Caco-2 (cell line): ENCODE measurements around the gene KRTAP9-2. TPM values are rescaled to one million over a fixed set of nuclear protein-coding genes. Genes with fewer than 3 reads are reported as not detected.

Experiments
- BruUV-seq: library from RNA; stranded (reverse); fragments of 400-500 nt; replicated peaks from 2 replicates; lab custom pipeline; 2021; lab: Mats Ljungman, UMichigan
- CTCF ChIA-PET: fragments of 300-600 bp; sonication (Branson Sonifier 250); formaldehyde crosslinking; loops from one replicate; lab custom pipeline; 2022; ENCODE audit warnings: antibody characterized with exemption; lab: Charles Lee
- POLR2A ChIA-PET: fragments of 300-600 bp; sonication (Branson Sonifier 250); formaldehyde crosslinking; loops from one replicate; lab custom pipeline; 2022; ENCODE audit warnings: antibody characterized with exemption; lab: Charles Lee
- DNase-seq, 2 experiments: peaks; one replicate each; pipeline versions ENCODE4 v3.0.0 to v3.0.0-alpha.2; 2020 to 2022
- H3K27me3 ChIP-seq: replicated peaks from 2 replicates; pipeline ENCODE4 v1.6.0; 2011; ENCODE audit warnings: low read length; ENCODE audit not compliant: control insufficient read depth, insufficient read depth
- H3K36me3 ChIP-seq: 2 replicates; pipeline ENCODE4 v1.5.1; 2011; ENCODE audit warnings: low read length; ENCODE audit not compliant: control insufficient read depth, insufficient read depth
- H3K4me1 ChIP-seq: fragments of 250-450 bp; sonication (Bioruptor Pico); 2 replicates; pipeline ENCODE4 v1.5.1; 2020; ENCODE audit warnings: mild to moderate bottlenecking
- H3K4me3 ChIP-seq: 2 replicates; pipeline ENCODE4 v1.5.1; 2011; ENCODE audit warnings: low read depth, mild to moderate bottlenecking, control low read depth, low read length
- H3K9me3 ChIP-seq: fragments of 250-450 bp; sonication (Bioruptor Pico); 2 replicates; pipeline ENCODE4 v1.5.1; 2020; ENCODE audit warnings: mild to moderate bottlenecking, moderate library complexity
- H3K27ac Mint-ChIP-seq: one replicate; pipeline ENCODE4 v1.8.0; 2022; ENCODE audit warnings: mixed read lengths; ENCODE audit not compliant: unreplicated experiment
- H3K27me3 Mint-ChIP-seq: one replicate; pipeline ENCODE4 v1.8.0; 2022; ENCODE audit warnings: mixed read lengths; ENCODE audit not compliant: insufficient read depth, unreplicated experiment
- H3K36me3 Mint-ChIP-seq: one replicate; pipeline ENCODE4 v1.8.0; 2022; ENCODE audit warnings: mild to moderate bottlenecking, mixed read lengths; ENCODE audit not compliant: insufficient read depth, unreplicated experiment
- H3K4me1 Mint-ChIP-seq: one replicate; pipeline ENCODE4 v1.8.0; 2022; ENCODE audit warnings: low read depth, mixed read lengths; ENCODE audit not compliant: unreplicated experiment
- H3K4me3 Mint-ChIP-seq: one replicate; pipeline ENCODE4 v1.8.0; 2022; ENCODE audit warnings: mild to moderate bottlenecking, moderate library complexity, mixed read lengths; ENCODE audit not compliant: unreplicated experiment
- H3K9me3 Mint-ChIP-seq: one replicate; pipeline ENCODE4 v1.8.0; 2022; ENCODE audit warnings: mixed read lengths; ENCODE audit not compliant: unreplicated experiment
- CTCF ChIP-seq, 2 experiments: fragments of 200-600 bp in 1 of 2; IDR thresholded peaks; 1 replicate in 1 of 2; 2 replicates in 1 of 2; pipeline versions ENCODE4 v1.5.1 to v1.8.0; 2011 to 2022; ENCODE audit warnings: antibody characterized with exemption in 1 of 2, control low read depth in 1 of 2, inconsistent platforms in 1 of 2, low read depth in 1 of 2, low read length in 1 of 2, mild to moderate bottlenecking in 1 of 2, moderate library complexity in 1 of 2; ENCODE audit not compliant: insufficient read depth in 1 of 2, severe bottlenecking in 1 of 2, unreplicated experiment in 1 of 2
- intact Hi-C: fragments of 100-400 bp; cut with micrococcal nuclease; formaldehyde crosslinking; loops from one replicate; pipeline ENCODE4 v1.10.0; 2022; ENCODE audit not compliant: unreplicated experiment
- total RNA-seq: library from RNA; stranded (reverse); gene quantifications from 2 replicates; pipeline ENCODE4 v1.2.3, GENCODE V29; 2022

The KRTAP9-2 gene
- total RNA-seq, 1 experiment from 2014 or later: not detected

GRCh38 chr17:41256291-41256685, 29.8 kb downstream of the KRTAP9-2 start:
- H3K9me3 Mint-ChIP-seq: no peaks in the 10 kb centered on the region
- Histone ChIP-seq H3K4me1 (no peaks in the 10 kb centered on the region), H3K27me3 (no peaks in the 10 kb centered on the region; the same call in 1 of the 2 replicates), H3K9me3 (no peaks in the 10 kb centered on the region), H3K4me3 (no peak overlapping the region), H3K36me3 (no peaks in the 10 kb centered on the region)
- CTCF ChIA-PET: no interaction called here
- peaks cover 6% of the 10 kb centered on the region for H3K4me1 Mint-ChIP-seq
- POLR2A ChIA-PET: no interaction called here
- intact Hi-C loops: no loop called here
- peaks cover 7% of the 10 kb centered on the region for H3K27me3 Mint-ChIP-seq
- no peaks in the 10 kb centered on the region for H3K36me3 Mint-ChIP-seq
- TF ChIP-seq CTCF (IDR thresholded peaks at IDR 0.05; ENCODE audit: insufficient read depth in 1 of 2, low read depth in 1 of 2, low read length in 1 of 2, severe bottlenecking in 1 of 2, unreplicated experiment in 1 of 2): no peak
- no peak overlapping the region for H3K4me3 Mint-ChIP-seq
- H3K27ac Mint-ChIP-seq: no peak overlapping the region
- BruUV-seq: no TSS peak
- DNase-seq: no peak

GRCh38 chr17:41258406-41258805, 32.0 kb downstream of the KRTAP9-2 start:
- Histone ChIP-seq H3K4me3 (no peak overlapping the region), H3K4me1 (no peaks in the 10 kb centered on the region), H3K36me3 (no peaks in the 10 kb centered on the region), H3K9me3 (0 out of 2 replicates have a peak, but pooled peaks cover 4% of the 10 kb centered on the region), H3K27me3 (no peaks in the 10 kb centered on the region; the same call in 1 of the 2 replicates)
- no peak for DNase-seq
- no TSS peak for BruUV-seq
- Mint-ChIP-seq H3K27me3 (peaks cover 4% of the 10 kb centered on the region), H3K36me3 (no peaks in the 10 kb centered on the region), H3K4me1 (peaks cover 6% of the 10 kb centered on the region), H3K4me3 (no peak overlapping the region), H3K27ac (no peak overlapping the region), H3K9me3 (no peaks in the 10 kb centered on the region)
- intact Hi-C loops: no loop called here
- no peak for TF ChIP-seq CTCF (IDR thresholded peaks at IDR 0.05; ENCODE audit: insufficient read depth in 1 of 2, low read depth in 1 of 2, low read length in 1 of 2, severe bottlenecking in 1 of 2, unreplicated experiment in 1 of 2)
- ChIA-PET CTCF (no interaction called here), POLR2A (no interaction called here)

GRCh38 chr17:41263212-41263611, 36.8 kb downstream of the KRTAP9-2 start:
- POLR2A ChIA-PET: no interaction called here
- Mint-ChIP-seq H3K36me3 (no peaks in the 10 kb centered on the region), H3K4me1 (no peaks in the 10 kb centered on the region), H3K27me3 (no peaks in the 10 kb centered on the region), H3K9me3 (no peaks in the 10 kb centered on the region), H3K4me3 (no peak overlapping the region), H3K27ac (no peak overlapping the region)
- H3K9me3 ChIP-seq: 0 out of 2 replicates have a peak, but pooled peaks cover 4% of the 10 kb centered on the region
- H3K4me3 ChIP-seq: no peak overlapping the region
- H3K4me1 ChIP-seq: no peaks in the 10 kb centered on the region
- no peak for TF ChIP-seq CTCF (IDR thresholded peaks at IDR 0.05; ENCODE audit: insufficient read depth in 1 of 2, low read depth in 1 of 2, low read length in 1 of 2, severe bottlenecking in 1 of 2, unreplicated experiment in 1 of 2)
- CTCF ChIA-PET: no interaction called here
- no peak for DNase-seq
- no peaks in the 10 kb centered on the region for H3K36me3 ChIP-seq
- no peaks in the 10 kb centered on the region for H3K27me3 ChIP-seq
- intact Hi-C loops: no loop called here
- BruUV-seq: no TSS peak
